ENCODE results near the gene ATF1.

GRCh38 chr12:50742776-50743175 is 21.1 kb upstream of the ATF1 start:
- TF ChIP-seq, protein P1, sequence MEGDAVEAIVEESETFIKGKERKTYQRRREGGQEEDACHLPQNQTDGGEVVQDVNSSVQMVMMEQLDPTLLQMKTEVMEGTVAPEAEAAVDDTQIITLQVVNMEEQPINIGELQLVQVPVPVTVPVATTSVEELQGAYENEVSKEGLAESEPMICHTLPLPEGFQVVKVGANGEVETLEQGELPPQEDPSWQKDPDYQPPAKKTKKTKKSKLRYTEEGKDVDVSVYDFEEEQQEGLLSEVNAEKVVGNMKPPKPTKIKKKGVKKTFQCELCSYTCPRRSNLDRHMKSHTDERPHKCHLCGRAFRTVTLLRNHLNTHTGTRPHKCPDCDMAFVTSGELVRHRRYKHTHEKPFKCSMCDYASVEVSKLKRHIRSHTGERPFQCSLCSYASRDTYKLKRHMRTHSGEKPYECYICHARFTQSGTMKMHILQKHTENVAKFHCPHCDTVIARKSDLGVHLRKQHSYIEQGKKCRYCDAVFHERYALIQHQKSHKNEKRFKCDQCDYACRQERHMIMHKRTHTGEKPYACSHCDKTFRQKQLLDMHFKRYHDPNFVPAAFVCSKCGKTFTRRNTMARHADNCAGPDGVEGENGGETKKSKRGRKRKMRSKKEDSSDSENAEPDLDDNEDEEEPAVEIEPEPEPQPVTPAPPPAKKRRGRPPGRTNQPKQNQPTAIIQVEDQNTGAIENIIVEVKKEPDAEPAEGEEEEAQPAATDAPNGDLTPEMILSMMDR (IDR thresholded peaks at IDR 0.05) = no peak
- no peak for TF ChIP-seq POLR2A (IDR thresholded peaks at IDR 0.05)
- no peak for TF ChIP-seq EP300 (IDR thresholded peaks at IDR 0.05)
